Measurements from ENCODE around the gene STRA8. TPM values are rescaled to one million over a fixed set of nuclear protein-coding genes. Genes with fewer than 3 reads are reported as not detected.

Gene STRA8
- total and polyA plus RNA-seq, 4 donors = not detected

DNA sequence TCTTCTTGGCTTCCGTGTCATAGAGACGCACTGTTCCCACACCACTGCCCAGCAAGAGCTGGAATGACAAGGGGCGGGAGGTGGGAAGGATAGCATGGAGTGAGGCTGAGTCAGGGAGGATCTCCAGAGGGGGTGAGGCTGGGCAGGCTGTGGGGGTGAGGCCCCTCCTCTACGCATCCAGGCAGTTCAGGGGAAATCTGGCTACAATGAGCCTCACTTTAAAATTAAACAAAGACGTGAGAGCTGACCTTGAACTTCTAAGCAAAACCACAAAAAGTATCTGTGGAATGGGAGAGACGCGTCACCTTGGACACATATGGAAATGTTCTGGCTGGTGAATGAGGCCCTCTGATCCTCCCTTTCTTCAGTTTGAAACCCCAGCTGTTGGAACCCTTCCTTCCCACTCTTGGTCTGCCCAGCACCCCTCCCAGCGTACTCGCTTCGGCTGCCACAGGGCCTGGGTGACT lies 40.0 kb upstream of the STRA8 start:
- Histone ChIP-seq H3K27ac (ENCODE audit: low read depth in 1 of 2, low read length in 1 of 2) (no peak overlapping the region), H3K27me3 (ENCODE audit: control insufficient read depth in 3 of 3, insufficient read depth in 3 of 3, low read length in 2 of 3) (no peaks in the 10 kb centered on the region), H3K9ac (ENCODE audit: insufficient read depth in 1 of 2, low read length in 2 of 2) (no peak overlapping the region), H3K4me1 (ENCODE audit: control insufficient read depth in 5 of 5, insufficient read depth in 5 of 5, low read length in 5 of 5) (peaks cover 0 to 1% (median 0%) of the 10 kb centered on the region in 5 donors), H3K9me3 (ENCODE audit: control insufficient read depth in 4 of 4, insufficient read depth in 3 of 4, low read length in 3 of 4) (peaks cover 0 to 2% (median 0%) of the 10 kb centered on the region in 4 donors), H3K36me3 (ENCODE audit: control insufficient read depth in 4 of 4, insufficient read depth in 4 of 4, low read length in 4 of 4) (peaks cover 16 to 55% (median 22%) of the 10 kb centered on the region in 4 donors), H3K4me3 (no peak overlapping the region)
- no peak for DNase-seq
- peak; percentile 2 for ATAC-seq (ENCODE audit: insufficient read depth, low FRiP score)
- 91 to 92% methylated on average over 10 of the region's 10 CpGs for WGBS, 2 donors
- TF ChIP-seq, protein P1, sequence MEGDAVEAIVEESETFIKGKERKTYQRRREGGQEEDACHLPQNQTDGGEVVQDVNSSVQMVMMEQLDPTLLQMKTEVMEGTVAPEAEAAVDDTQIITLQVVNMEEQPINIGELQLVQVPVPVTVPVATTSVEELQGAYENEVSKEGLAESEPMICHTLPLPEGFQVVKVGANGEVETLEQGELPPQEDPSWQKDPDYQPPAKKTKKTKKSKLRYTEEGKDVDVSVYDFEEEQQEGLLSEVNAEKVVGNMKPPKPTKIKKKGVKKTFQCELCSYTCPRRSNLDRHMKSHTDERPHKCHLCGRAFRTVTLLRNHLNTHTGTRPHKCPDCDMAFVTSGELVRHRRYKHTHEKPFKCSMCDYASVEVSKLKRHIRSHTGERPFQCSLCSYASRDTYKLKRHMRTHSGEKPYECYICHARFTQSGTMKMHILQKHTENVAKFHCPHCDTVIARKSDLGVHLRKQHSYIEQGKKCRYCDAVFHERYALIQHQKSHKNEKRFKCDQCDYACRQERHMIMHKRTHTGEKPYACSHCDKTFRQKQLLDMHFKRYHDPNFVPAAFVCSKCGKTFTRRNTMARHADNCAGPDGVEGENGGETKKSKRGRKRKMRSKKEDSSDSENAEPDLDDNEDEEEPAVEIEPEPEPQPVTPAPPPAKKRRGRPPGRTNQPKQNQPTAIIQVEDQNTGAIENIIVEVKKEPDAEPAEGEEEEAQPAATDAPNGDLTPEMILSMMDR (IDR thresholded peaks at IDR 0.05; ENCODE audit: control extremely low read depth, extremely low read depth) = no peak

DNA sequence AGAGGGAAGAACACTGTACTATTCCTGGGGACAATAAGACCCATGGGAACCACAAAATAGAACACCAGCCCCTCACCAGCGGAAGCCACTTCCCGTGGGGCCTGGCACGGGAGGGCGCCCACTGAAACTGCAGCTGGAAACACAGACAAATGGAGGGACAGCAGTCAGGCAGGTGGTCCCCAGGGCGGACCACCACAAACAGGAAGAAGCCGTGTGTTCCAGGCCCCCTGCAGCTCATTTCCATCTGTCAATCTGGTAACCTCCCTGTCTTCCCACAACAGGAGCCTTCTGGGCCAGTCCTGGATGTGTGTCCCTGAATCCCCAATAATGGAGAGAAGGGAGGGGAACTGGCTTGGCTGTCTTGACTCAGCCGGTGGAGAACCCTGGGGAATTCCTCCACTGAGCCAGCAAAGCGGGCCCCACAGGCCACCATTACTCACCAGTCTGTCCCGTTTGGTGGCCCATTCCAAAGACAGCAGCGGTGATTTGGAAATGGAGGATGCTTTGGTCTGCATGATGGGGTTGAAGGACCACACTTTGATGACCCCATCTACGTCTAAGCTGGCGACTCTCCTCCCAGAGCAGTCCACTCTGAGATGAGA lies 39.0 kb upstream of the STRA8 start:
- Histone ChIP-seq H3K9me3 (ENCODE audit: control insufficient read depth in 4 of 4, insufficient read depth in 3 of 4, low read length in 3 of 4) (peaks cover 0 to 2% (median 0%) of the 10 kb centered on the region in 4 donors), H3K4me1 (ENCODE audit: control insufficient read depth in 5 of 5, insufficient read depth in 5 of 5, low read length in 5 of 5) (peaks cover 0 to 4% (median 0%) of the 10 kb centered on the region in 5 donors), H3K9ac (ENCODE audit: insufficient read depth in 1 of 2, low read length in 2 of 2) (no peak overlapping the region), H3K36me3 (ENCODE audit: control insufficient read depth in 4 of 4, insufficient read depth in 4 of 4, low read length in 4 of 4) (peaks cover 20 to 56% (median 25%) of the 10 kb centered on the region in 4 donors), H3K4me3 (no peak overlapping the region), H3K27ac (ENCODE audit: low read depth in 1 of 2, low read length in 1 of 2) (no peak overlapping the region), H3K27me3 (ENCODE audit: control insufficient read depth in 3 of 3, insufficient read depth in 3 of 3, low read length in 2 of 3) (no peaks in the 10 kb centered on the region)
- WGBS, 2 donors = 92 to 93% methylated on average over 12 of the region's 12 CpGs
- ATAC-seq (ENCODE audit: insufficient read depth, low FRiP score) (no peak), DNase-seq (no peak)
- TF ChIP-seq, protein P1 (IDR thresholded peaks at IDR 0.05; ENCODE audit: control extremely low read depth, extremely low read depth) = no peak

GRCh38 chr7:135195156-135195555 lies 38.5 kb upstream of the STRA8 start:
- Histone ChIP-seq H3K27me3 (ENCODE audit: control insufficient read depth in 3 of 3, insufficient read depth in 3 of 3, low read length in 2 of 3) (no peaks in the 10 kb centered on the region), H3K9me3 (ENCODE audit: control insufficient read depth in 4 of 4, insufficient read depth in 3 of 4, low read length in 3 of 4) (peaks cover 0 to 2% (median 0%) of the 10 kb centered on the region in 4 donors), H3K4me1 (ENCODE audit: control insufficient read depth in 5 of 5, insufficient read depth in 5 of 5, low read length in 5 of 5) (peaks cover 0 to 4% (median 0%) of the 10 kb centered on the region in 5 donors), H3K4me3 (no peak overlapping the region), H3K9ac (ENCODE audit: insufficient read depth in 1 of 2, low read length in 2 of 2) (no peak overlapping the region), H3K27ac (ENCODE audit: low read depth in 1 of 2, low read length in 1 of 2) (no peak overlapping the region), H3K36me3 (ENCODE audit: control insufficient read depth in 4 of 4, insufficient read depth in 4 of 4, low read length in 4 of 4) (peaks cover 23 to 54% (median 27%) of the 10 kb centered on the region in 4 donors)
- WGBS, 2 donors = 91 to 94% methylated on average over 4 of the region's 4 CpGs
- DNase-seq (no peak), ATAC-seq (ENCODE audit: insufficient read depth, low FRiP score) (no peak)
- TF ChIP-seq, protein P1 (IDR thresholded peaks at IDR 0.05; ENCODE audit: control extremely low read depth, extremely low read depth) = no peak

Data from lung (tissue), 12 donors.